ENCODE measurements around the gene IMPG2.

GRCh38 chr3:101204246-101204645 lies 116.1 kb downstream of the IMPG2 start:
- TF ChIP-seq GATA2 (IDR thresholded peaks at IDR 0.05; ENCODE audit: low read depth, low read length) (no peak), GATA3 (IDR thresholded peaks at IDR 0.05; ENCODE audit: low read depth, low read length) (no peak)

All from SH-SY5Y (cell line).